ENCODE data around the gene SPAG16.

DNA sequence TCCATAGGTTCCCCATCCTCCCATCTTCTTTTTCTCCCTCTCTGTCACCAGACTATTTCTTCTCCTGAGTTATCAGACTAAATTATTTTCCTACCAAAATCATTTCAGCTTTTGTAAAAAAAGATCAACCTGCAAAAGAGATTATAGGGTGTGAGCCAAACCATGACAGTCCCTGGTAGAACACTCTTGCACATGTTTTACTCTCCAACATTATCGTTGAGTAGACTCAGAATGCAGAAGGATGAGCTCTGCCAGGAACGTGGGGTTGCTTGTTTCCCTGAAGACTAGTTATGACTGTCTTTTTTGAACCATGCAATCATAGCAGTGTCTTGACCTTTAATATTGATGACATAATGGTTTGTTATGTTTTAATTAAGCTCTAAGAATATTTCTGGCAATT, 766.5 kb downstream of the SPAG16 start:
- TF ChIP-seq, protein P1, sequence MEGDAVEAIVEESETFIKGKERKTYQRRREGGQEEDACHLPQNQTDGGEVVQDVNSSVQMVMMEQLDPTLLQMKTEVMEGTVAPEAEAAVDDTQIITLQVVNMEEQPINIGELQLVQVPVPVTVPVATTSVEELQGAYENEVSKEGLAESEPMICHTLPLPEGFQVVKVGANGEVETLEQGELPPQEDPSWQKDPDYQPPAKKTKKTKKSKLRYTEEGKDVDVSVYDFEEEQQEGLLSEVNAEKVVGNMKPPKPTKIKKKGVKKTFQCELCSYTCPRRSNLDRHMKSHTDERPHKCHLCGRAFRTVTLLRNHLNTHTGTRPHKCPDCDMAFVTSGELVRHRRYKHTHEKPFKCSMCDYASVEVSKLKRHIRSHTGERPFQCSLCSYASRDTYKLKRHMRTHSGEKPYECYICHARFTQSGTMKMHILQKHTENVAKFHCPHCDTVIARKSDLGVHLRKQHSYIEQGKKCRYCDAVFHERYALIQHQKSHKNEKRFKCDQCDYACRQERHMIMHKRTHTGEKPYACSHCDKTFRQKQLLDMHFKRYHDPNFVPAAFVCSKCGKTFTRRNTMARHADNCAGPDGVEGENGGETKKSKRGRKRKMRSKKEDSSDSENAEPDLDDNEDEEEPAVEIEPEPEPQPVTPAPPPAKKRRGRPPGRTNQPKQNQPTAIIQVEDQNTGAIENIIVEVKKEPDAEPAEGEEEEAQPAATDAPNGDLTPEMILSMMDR (IDR thresholded peaks at IDR 0.05): no peak
- no peak for TF ChIP-seq POLR2A (IDR thresholded peaks at IDR 0.05)
